NCI-H1048 (cell line): ENCODE data around the gene HAUS8.

Experiments
- DNase-seq: peaks from one replicate; lab custom pipeline; 2025; lab: John Stamatoyannopoulos, UW

The HAUS8 gene

DNA sequence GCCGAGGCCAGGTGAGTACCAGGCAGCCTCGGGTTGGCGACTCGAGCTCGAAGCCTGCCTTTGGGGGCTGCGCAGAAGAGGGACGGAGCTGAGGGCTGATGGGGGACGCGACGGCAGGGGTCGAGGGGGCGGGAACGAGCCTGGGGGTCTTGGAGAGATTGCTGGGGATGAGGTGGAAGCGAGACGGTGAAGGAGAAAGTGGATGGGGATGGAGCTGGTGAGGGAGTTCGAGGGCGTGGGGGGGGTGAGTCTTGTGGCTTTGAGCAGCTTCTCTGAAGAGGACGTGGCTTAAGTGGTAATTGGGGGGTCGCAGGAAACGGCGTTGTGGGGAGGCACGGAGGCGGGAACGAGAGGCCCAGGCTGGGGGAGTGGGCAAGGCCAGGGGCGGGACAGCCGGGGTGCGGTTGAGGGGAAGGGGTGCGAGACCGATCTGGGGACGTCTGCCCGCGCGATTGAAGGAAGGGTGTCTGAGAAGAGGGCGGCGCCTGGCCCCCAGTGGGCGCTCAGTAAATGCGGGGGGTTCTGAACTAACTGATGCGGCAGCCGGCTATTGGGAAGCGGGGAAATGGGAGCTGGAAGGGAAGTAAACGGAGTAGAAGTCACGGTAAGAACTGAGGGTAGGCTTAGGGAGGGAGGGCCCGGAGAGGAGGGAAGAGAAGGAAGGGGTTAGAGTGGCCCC lies 751 bp upstream of the HAUS8 start:
- no peak for DNase-seq

DNA sequence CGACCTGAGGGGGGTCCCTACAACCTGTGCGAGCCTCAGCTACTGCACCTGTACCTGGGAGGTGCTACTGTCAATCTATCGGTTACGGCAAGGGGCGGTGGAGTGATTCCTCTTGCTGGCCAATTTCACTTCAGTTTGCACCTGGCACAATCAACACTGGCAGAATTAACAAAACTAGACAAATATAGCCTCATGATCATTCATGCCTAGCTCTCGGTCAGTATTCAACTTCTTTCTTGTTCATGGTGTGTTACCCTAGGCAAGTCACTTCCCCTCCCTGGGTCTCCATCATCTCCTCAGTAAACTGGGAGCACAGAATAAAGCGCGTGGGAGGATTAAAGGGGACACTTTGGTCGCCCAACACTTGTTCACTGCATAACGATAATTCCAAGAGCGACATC lies 618 bp downstream of the HAUS8 start:
- no peak for DNase-seq

DNA sequence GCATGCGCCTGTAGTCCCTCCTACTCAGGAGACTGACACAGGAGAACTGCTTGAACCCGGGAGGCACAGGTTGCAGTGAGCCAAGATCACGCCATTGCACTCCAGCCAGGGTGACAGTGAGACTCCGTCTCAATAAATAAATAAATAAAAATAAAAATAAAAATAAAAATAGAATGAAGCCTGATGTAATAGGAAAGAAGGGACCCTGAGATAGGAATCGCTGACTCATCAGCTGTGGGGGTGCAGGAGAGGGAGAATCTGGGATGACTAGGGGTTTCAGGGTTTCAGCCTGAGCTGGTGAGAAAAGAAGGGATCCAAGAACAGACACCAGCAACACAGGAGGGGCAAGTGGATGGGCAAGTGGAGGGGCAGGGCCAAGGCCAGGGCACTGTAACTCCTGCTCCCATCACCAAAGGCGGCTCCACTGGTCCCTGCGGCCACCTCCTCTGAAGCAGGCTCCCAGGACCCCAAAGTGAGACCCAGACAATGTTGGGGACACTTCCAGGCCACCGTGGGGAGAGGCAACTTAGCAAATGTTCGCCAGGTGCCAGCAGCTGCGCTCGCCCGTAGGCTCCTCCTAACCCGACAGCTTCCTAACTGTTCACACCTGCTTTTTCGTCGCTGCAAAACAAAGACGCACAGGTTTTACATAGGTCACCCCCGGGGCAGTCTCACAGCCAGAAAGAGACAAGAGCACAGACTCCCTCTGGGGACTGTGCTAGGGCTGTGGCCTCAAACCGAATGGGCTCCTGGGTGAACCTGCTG lies 1.2 kb downstream of the HAUS8 start:
- DNase-seq: no peak

DNA sequence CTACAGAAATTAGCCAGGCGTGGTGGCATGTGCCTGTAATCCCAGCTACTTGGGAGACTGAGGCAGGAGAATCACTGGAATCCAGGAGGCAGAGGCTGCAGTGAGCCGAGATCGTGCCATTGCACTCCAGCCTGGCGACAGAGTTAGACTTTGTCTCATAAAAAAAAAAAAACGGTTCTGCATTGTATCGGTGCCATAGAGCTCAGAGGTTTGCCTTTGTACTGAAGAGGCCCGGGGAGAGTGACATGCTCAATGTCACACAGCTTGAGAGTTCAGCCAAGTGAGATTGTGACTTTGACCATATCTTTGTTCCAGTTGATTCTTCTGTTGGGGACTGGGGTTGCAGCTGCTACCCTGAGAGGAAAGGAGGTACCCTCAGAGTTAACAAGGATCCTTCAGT lies 4.3 kb downstream of the HAUS8 start:
- DNase-seq: no peak

DNA sequence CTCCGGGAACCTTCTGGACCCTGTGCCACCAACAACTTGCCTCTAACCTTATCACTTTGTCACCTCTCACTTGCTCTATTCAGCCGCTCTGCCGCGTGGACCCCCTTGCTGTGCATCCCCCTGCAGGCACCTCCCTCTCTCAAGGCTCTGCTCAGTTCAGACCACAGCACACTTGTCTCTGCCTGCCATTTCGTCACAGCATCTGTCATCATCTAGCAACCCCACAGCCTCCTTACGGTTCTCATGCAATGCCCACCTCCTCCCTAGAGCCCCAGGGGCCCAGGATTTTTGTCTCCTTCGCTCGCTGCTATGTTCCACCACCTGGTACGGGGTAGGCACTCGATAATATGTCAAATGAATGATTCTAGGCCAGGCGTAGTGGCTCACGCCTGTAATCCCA lies 4.8 kb downstream of the HAUS8 start:
- no peak for DNase-seq

DNA sequence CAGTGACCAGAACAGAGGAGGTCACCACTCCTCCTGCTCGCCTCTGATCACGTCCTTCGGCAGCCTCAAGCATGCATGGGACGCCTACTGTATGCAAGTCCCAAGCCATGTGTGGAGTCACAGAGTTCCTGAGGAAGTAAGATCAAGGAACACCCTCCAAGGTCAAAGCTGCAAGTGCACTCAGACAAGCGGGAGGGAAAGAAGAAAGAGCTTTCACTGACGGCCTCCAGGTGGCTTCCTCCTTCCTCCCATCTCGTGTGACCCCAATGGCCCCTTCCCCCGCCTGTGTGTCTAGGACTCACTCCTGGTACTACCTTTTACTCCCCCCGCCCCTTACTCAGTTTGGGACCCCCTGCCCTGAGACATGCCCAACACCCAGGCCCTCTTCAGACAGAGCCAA lies 6.1 kb downstream of the HAUS8 start:
- no peak for DNase-seq

DNA sequence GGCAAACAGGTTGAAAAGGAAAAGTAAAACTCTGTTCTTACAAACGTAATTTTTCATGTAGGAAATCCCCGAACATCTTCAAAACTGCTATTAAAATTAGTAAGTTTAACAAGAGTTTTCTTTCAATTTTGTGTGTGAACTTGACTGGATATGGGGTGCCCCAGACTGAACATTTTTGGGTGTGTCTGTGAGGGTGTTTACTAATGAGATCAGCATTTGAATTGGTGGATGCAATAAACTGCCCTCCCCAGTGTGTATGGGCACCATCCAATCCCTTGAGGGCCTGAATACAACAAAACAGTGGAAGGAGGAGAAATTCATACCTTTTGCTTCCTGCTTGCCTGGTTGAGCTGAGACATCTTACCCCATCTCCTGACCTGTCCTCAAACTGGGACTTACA lies 11.8 kb downstream of the HAUS8 start:
- no peak for DNase-seq

DNA sequence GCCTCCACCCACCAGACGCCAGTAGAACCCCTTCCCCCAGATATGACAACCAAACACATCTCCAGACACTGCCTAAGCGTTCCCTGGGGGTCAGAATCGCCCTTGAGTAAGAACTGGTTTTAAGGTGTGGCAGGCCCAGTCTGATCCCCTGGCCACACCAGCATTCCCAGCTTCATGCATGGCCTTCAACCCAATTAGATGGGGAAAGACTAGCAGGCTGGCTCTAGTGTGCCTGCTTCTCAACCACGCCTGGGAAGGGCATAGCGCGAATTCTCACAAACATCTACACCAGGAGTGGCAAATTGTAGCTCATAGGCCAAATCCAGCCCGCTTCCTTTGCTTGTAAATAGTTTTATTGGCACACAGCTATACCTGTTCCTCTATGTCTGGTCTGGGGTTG lies 13.6 kb downstream of the HAUS8 start:
- no peak for DNase-seq

DNA sequence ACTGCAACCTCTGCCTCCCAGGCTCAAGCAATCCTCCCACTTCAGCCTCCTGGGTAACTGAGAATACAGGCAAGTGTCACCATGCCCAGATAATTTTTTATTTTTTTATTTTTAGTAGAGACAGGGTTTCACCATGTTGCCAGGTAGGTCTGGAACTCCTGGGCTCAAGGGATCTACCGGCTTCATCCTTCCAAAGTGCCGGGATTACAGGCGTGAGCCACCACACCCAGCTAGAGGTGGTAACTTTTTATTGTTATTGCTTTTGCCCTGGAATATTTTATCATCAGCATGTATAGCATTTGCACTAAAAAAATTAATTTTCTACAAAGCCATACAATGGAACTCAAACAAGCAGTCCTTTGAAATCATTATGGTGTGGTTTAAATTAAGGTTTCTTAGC lies 14.0 kb downstream of the HAUS8 start:
- DNase-seq: no peak

DNA sequence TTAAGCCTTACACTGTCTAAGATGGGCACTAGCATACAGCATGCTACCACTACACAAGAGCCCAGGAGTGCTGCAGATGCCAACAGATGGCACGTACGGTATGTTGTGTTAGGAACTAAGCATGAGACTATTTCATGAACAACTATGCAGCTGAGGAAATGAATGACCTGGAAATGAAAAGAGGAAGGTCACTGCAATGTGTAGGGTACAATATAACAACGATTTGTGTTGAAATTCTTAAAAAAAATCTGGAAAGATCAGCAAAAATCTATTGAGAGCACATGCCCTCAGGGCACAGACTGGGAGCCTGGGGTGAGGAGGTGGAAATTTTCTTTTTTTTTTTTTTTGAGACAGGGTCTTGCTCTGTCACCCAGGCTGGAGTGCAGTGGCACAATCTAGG lies 14.4 kb downstream of the HAUS8 start:
- no peak for DNase-seq

DNA sequence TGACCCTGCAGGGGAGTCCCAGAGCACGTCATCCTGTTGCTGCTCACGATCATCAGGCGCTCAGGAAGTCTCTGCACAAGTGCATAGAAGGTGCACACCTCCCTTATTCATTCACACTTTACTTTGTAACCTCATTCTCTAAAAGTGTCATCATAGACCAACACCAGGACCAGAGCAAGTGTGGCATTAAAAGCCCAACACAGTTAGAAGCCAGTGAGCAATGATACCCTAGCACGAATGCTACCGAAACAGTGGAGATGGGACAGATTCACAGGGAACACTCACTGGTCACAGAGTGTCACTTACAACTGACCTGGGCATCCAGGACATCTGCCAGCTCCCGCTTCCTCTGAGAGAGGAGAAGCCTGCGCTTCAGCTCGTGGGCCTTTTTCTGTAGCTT lies 17.0 kb downstream of the HAUS8 start:
- DNase-seq: no peak

DNA sequence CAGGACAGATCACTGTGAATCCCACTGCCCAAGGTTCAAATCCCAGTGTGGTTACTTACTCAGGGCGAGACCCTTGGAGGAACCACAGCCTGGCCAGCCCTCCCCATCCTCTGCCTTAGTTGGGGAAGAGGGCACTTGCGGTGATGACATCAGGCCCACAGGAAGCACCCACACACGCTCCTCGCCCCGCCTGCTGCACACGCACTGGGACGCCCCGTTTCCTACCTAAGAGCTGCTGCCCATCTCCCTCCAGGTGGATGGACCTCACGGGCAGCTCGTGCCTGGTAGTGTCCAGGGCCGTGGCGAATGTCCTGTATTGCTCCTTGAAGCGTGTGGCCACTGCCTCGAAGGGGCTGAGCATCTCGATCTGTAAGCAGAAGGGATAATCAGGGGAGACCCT lies 19.6 kb downstream of the HAUS8 start:
- no peak for DNase-seq

DNA sequence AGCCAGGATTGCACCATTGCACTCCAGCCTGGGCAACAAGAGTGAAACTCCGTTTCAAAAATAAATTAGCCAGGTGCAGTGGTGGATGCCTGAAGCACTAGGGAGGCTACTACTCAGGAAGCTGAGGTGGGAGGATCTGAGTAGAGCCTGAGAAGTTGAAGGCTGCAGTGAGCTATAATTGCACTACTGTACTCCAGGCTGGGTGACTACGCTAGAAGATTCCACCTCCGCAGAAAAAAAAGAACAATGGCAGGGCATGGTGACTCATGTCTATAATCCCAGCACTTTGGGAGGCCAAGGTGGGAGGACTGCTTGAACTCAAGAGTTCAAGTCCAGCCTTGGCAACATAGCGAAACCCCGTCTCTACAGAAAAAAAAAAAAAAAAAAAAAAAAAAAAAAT lies 20.5 kb downstream of the HAUS8 start:
- no peak for DNase-seq

DNA sequence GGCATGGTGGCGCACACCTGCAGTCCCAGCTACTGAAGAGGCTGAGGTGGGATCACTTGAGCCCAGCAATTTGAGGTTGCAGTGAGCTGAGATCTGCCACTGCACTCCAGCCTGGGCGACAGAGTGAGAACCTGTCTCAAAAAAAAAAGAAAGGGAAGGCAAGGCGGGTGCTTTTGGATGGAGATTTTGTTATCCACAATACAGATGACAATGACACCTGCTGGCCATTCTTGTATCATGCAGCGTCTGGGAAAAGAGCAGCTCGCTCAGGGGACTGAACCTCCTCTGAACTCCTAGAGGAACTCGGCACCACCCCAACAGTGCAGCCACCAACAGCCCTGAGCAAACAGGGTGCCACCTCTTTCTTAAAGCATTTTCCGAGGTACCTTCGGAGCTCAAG lies 22.8 kb downstream of the HAUS8 start:
- DNase-seq: no peak

DNA sequence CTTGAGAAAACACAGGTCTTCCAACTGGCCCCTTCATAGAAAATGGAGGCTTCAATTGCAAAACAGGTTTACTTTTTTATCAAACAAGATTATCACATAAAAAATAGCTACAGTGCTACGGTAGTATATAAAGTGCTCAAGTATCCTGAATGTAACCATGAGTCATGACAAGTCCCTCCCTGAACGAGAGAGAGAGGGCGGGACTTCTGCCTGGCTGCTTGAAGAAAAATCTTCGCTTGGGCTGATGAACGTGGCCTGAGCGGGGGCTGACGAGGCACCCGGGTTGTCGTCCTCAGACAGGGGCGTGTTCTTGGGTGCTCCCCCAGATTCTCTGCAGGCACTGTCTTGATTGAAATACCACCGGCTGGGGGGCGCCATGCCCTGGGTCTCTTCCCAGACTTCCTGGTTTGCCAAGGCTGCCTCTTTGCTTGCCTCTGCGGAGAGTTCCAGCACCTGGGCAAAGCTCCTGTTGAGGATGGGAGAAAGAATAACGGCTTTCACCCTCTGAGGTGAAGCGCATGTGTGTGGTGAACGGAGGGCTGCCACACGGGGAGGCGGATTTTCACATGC lies 25.5 kb downstream of the HAUS8 start:
- no peak for DNase-seq

DNA sequence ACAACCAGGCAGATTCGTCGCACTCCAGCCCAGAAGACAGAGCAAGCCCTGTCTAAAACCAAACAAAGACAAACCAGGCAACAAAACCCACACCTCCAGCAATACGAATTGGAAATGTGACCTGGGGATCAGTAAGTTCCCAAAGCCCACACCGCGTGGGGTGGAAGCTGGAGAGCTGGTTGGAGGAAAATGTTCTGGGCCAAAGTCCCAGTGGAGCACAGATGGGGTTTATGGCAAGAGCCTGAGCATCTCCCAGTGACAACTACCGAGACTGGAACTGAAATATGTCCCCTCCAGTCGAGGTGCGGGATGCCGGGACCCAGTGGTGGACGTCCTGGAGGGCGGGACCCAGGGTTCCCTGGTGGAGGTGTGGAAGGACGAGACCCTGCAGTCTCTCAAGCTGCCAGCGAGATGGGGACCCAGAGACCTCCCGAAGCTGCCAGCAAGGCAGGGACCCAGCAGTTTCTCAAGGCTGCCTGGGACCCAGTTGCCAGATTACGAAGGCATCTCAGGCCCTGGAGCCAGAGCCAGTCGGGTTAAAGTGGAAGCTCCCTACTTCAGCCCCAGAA lies 26.3 kb downstream of the HAUS8 start:
- DNase-seq: no peak

DNA sequence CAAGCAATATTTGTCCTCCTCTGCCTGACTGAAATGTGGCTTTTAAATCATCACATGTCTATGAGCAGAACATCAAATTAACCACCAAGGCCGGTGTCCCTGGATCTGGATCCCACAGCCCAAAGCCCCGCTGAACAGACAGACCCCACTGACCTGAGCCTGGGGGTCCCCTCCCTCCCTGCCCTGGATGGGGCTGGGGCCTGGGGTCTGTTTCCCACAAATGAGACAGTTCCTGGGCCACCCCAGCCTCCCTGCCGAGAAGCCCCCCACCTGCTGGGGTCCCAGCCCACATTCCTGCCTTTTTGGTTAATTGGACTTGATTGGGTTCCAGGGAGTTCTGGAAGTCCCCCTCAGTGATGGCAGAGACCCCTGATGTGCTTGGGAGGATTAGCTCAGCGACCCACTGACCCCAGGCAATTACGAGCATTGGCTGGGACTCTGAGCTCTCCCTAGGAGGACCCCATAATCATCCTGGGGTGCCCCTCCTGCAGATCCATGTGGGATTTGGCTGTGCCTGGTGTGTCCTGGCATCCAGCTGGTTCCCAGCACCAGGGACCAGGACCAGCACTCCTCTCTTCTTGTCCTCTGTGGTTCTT lies 29.2 kb downstream of the HAUS8 start:
- DNase-seq: no peak

DNA sequence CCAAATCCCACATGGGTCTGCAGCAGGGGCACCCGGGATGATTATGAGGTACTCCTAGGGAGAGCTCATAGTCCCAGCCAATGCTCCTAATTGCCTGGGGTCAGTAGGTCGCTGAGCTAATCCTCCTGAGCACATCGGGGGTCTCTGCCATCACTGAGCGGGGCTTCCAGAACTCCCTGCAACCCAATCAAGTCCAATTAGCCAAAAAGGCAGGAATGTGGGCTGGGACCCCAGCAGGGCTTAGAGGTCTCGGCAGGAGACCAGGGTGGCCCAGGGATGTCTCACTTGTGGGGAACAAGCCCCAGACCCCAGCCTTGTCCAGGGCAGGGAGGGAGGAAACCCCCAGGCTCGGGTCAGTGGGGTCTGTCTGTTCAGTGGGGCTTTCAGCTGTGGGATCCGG lies 31.5 kb downstream of the HAUS8 start:
- no peak for DNase-seq

DNA sequence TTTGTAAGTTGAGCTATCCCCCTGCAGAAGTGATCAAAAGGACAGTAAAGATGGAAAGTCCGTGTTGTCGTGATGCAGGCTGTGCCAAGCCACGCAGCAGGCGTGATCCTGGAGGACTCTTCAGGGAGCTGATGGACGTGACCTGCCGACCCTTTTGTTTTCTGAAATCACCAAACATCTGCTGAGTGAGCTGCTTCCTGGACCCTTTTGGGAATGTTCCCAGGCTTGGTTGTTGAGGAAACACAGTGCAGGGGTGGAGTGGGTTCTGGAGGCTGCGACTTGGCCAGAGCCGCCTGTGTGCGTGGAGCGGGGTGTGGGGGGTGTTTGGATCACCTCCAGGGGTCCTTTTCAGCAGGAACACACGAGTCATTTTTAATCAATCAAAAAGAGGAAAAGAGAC lies 33.3 kb downstream of the HAUS8 start:
- DNase-seq: no peak

DNA sequence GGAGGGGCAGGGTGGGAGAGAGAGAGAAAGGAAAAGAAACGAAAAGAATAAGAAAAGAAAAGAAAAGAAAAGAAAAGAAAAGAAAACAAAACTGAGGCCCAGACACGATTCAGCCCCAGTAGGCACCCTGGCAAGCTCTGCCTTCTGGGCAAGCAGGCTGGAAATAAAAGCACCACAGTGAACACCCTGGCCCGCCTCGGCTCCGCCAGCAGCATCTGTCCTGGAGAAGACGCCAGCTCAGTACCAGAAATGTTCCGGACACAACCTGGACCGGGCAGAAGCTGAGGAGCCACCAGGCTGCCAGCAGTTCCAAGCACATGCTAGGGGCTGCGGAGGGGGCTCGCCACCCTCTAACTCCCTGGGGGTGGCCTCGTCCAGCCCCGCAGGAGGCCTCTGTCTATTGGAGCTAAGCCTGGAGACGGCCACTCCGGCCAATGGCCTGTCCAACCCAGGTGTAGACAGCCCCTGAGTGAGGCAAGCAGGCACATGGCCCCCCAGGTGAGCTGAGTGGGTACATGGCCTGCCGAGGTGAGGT lies 37.2 kb downstream of the HAUS8 start:
- no peak for DNase-seq

DNA sequence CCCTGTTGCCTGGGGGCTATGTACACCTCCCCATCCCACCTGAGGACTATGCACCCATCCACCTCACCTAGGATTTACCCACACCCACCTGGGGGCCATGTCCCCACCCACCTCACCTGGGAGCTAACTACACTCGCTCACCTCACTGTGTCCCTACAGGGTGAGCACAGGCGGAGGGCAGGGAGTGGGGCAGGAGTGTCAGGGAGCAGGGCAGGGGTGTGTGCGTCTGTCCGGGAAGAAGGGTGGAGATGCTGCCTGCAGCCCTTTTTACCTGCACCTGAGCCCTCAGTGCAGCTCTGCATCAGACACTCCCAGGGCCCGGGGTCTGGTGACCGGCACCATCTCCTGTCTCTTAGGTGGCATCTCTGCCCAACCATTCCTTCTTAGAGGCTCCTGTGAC lies 38.1 kb downstream of the HAUS8 start:
- DNase-seq: no peak

DNA sequence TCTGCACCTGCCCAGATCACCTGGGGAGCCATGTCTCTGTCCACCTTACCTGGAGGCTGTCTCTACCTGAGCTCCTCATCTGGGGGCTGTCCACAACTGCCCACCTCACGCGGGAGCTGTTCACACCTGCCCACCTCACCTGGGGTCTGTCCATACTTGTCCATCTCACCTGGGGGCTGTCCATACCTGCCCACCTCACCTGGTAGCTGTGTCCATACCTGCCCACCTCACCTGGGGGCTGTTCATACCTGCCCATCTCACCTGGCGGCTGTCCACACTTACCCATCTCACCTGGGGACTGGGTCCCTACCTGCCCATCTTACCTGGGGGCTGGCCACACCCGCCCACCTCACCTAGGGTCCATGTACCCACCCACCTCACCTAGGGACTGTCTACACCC lies 38.6 kb downstream of the HAUS8 start:
- no peak for DNase-seq
